ENCODE measurements around the gene RBMS2.

DNA sequence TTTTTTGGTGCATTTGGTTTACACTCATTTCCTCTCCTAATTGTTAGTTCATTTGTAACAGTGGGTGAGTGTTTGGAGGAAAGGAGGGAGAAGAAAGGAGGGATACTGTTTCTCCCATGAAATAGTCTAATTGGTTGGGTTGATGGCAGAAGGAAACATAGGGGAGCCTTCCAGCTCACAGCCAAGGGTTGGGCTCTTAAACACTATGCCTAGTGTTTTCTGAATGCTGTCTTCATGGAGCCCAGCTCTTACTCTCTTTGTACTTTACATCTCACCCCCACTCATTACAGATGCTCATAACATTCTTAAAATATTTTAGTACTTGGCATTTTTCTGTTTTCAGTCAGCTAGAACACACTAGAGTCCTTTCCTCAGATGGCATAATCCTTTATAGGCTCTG is 70.3 kb downstream of the RBMS2 start:
- TF ChIP-seq RARB (CRISPR knock-in tag; IDR thresholded peaks at IDR 0.05): no peak
- no peak for TF ChIP-seq ZNF565 (CRISPR knock-in tag; conservative IDR thresholded peaks at IDR 0.05; ENCODE audit: low read depth)
- TF ChIP-seq ARNTL (CRISPR knock-in tag; IDR thresholded peaks at IDR 0.05; ENCODE audit: borderline replicate concordance, low read depth): no peak
- TF ChIP-seq, protein P1, sequence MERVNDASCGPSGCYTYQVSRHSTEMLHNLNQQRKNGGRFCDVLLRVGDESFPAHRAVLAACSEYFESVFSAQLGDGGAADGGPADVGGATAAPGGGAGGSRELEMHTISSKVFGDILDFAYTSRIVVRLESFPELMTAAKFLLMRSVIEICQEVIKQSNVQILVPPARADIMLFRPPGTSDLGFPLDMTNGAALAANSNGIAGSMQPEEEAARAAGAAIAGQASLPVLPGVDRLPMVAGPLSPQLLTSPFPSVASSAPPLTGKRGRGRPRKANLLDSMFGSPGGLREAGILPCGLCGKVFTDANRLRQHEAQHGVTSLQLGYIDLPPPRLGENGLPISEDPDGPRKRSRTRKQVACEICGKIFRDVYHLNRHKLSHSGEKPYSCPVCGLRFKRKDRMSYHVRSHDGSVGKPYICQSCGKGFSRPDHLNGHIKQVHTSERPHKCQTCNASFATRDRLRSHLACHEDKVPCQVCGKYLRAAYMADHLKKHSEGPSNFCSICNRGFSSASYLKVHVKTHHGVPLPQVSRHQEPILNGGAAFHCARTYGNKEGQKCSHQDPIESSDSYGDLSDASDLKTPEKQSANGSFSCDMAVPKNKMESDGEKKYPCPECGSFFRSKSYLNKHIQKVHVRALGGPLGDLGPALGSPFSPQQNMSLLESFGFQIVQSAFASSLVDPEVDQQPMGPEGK (CRISPR knock-in tag; IDR thresholded peaks at IDR 0.05; ENCODE audit: borderline replicate concordance): no peak
- no peak for TF ChIP-seq ZNF8 (CRISPR knock-in tag; IDR thresholded peaks at IDR 0.05)
- no peak for TF ChIP-seq GLIS3 (CRISPR knock-in tag; IDR thresholded peaks at IDR 0.05)
- TF ChIP-seq BACH2 (CRISPR knock-in tag; IDR thresholded peaks at IDR 0.05; ENCODE audit: borderline replicate concordance): no peak
- no peak for TF ChIP-seq CSDC2 (CRISPR knock-in tag; IDR thresholded peaks at IDR 0.05)
- no peak for TF ChIP-seq ZFP30 (CRISPR knock-in tag; IDR thresholded peaks at IDR 0.05)
- no peak for TF ChIP-seq ZFP3 (CRISPR knock-in tag; IDR thresholded peaks at IDR 0.05)
- TF ChIP-seq, protein P2, sequence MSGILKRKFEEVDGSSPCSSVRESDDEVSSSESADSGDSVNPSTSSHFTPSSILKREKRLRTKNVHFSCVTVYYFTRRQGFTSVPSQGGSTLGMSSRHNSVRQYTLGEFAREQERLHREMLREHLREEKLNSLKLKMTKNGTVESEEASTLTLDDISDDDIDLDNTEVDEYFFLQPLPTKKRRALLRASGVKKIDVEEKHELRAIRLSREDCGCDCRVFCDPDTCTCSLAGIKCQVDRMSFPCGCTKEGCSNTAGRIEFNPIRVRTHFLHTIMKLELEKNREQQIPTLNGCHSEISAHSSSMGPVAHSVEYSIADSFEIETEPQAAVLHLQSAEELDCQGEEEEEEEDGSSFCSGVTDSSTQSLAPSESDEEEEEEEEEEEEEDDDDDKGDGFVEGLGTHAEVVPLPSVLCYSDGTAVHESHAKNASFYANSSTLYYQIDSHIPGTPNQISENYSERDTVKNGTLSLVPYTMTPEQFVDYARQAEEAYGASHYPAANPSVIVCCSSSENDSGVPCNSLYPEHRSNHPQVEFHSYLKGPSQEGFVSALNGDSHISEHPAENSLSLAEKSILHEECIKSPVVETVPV (CRISPR knock-in tag; IDR thresholded peaks at IDR 0.05): no peak
- no peak for TF ChIP-seq ZNF70 (CRISPR knock-in tag; IDR thresholded peaks at IDR 0.05)
- TF ChIP-seq, protein P3, sequence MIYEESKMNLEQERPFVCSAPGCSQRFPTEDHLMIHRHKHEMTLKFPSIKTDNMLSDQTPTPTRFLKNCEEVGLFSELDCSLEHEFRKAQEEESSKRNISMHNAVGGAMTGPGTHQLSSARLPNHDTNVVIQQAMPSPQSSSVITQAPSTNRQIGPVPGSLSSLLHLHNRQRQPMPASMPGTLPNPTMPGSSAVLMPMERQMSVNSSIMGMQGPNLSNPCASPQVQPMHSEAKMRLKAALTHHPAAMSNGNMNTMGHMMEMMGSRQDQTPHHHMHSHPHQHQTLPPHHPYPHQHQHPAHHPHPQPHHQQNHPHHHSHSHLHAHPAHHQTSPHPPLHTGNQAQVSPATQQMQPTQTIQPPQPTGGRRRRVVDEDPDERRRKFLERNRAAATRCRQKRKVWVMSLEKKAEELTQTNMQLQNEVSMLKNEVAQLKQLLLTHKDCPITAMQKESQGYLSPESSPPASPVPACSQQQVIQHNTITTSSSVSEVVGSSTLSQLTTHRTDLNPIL (CRISPR knock-in tag; IDR thresholded peaks at IDR 0.05; ENCODE audit: low read depth): no peak
